ENCODE data around the gene CAVIN3.

CAVIN3 gene

GRCh38 chr11:6320411-6321155 lies at the start of gene CAVIN3:
TSS of gene CAVIN3 (minus strand) at chr11:6320501. CDS start at chr11:6320476, 25 bp downstream.
- peak; percentile 64 for DNase-seq

GRCh38 chr11:6365659-6366058 lies 45.4 kb upstream of the CAVIN3 start:
- no peak for DNase-seq

- peak; percentile 88 for DNase-seq
Observed at GRCh38 chr11:6362873-6363678, 42.8 kb upstream of the CAVIN3 start.

- no peak for DNase-seq
Observed at GRCh38 chr11:6362185-6362872, 42.0 kb upstream of the CAVIN3 start.

GRCh38 chr11:6360183-6360582 lies 39.9 kb upstream of the CAVIN3 start:
- no peak for DNase-seq

GRCh38 chr11:6357222-6357621 lies 36.9 kb upstream of the CAVIN3 start:
- DNase-seq = peak; percentile 7

GRCh38 chr11:6356503-6357055 lies 36.3 kb upstream of the CAVIN3 start:
- no peak for DNase-seq

- DNase-seq = no peak
Observed at GRCh38 chr11:6354651-6355485, 34.6 kb upstream of the CAVIN3 start.

- peak; percentile 70 for DNase-seq
Observed at GRCh38 chr11:6353367-6353987, 33.2 kb upstream of the CAVIN3 start.

GRCh38 chr11:6351782-6352382 lies 31.6 kb upstream of the CAVIN3 start:
- DNase-seq = no peak

- DNase-seq = no peak
Observed at GRCh38 chr11:6350486-6350885, 30.2 kb upstream of the CAVIN3 start.

GRCh38 chr11:6350043-6350442 lies 29.7 kb upstream of the CAVIN3 start:
- DNase-seq = no peak

- no peak for DNase-seq
Observed at GRCh38 chr11:6345366-6345765, 25.1 kb upstream of the CAVIN3 start.

- DNase-seq = no peak
Observed at GRCh38 chr11:6336293-6336692, 16.0 kb upstream of the CAVIN3 start.

GRCh38 chr11:6334806-6335205 lies 14.5 kb upstream of the CAVIN3 start:
- no peak for DNase-seq

GRCh38 chr11:6333095-6333494 lies 12.8 kb upstream of the CAVIN3 start:
- DNase-seq = no peak

GRCh38 chr11:6332066-6332465 lies 11.8 kb upstream of the CAVIN3 start:
- DNase-seq = no peak

GRCh38 chr11:6328321-6328720 lies 8.0 kb upstream of the CAVIN3 start:
- no peak for DNase-seq

- no peak for DNase-seq
Observed at GRCh38 chr11:6327806-6328205, 7.5 kb upstream of the CAVIN3 start.

GRCh38 chr11:6326985-6327384 lies 6.7 kb upstream of the CAVIN3 start:
- no peak for DNase-seq

GRCh38 chr11:6326303-6326702 lies 6.0 kb upstream of the CAVIN3 start:
- DNase-seq = no peak

Data from hematopoietic multipotent progenitor cell treated with erythropoietin and hydrocortisone succinate and interleukin-3 and kit ligand, for 4 days (in vitro differentiated cells).